NCI-H1092 treated with DMSO at 0.1 percent for 48 hours (cell line): ENCODE measurements around the gene ZNF660.
"Not testable (repeated sequence)": the region's sequence is repeated elsewhere in the genome, so short reads cannot be mapped to it uniquely, and the experiment has no call there.

Source experiments
- DNase-seq: peaks from one replicate; lab custom pipeline; 2025; lab: John Stamatoyannopoulos, UW

The ZNF660 gene

DNA sequence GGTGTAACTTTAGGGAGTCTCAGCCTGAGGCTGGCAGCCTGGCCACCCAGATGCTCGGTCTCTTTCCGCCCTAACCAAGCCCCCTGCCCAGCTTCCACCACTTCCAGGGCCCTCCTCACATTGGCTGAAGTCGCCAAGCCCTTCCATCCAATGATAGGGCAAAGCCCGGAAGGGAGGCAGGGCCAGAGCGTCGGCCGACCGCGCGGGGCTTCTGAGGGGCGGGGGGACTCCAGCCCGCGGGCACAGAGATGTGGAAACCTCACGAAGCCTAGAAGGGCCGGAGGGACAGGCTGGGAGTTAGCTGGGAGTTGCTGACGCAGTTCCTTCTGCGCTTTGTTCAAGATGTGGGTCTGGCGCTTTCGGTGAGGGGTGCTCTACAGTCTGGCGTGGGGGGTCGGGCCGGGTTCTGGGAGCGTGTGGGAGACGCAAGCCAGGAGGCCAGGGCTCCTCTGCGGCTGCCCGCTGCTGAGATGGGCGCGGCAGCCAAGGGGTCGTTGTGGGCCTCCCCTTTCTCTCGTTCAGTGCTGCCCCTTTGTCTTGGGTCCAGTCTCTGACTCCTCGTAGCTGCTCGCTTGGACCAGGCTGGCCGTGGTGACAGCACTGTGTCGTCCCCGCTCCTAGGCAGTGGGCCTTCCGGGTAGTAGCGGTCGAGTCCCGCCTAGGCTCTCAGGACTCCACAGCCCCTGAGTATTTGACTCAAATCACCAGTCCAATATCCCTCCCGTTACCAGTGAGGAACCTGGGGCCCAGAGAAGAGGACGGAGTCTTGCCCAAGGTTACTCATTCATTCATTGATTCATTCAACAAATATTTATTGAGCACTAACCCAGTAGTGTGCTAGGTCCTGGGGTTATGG is at the start of gene ZNF660:
ZNF660 (plus strand) TSS at position 319 of the 856 bp plus-strand sequence. CDS start 9,230 bp downstream, outside the sequence.
- DNase-seq: peak; percentile 80

DNA sequence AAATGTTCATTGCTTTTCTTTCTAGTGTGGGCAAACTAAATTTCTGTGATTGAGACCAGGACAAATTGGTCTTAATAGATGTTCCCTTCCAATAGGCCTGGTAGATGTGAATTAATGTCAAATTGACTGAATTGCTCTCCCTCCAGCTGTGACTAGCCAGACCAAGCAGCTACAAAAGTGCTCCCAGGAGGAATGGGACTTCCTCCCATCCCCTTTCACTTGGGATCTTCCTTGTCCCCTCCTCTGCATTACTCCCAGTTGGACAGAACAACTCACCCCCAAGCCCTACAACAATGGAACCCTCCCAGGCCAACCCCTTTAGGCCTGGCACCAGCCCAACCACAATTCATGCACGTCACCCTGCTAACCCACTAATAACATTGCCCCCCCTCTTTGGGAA is 49.4 kb upstream of the ZNF660 start:
- DNase-seq: no peak

DNA sequence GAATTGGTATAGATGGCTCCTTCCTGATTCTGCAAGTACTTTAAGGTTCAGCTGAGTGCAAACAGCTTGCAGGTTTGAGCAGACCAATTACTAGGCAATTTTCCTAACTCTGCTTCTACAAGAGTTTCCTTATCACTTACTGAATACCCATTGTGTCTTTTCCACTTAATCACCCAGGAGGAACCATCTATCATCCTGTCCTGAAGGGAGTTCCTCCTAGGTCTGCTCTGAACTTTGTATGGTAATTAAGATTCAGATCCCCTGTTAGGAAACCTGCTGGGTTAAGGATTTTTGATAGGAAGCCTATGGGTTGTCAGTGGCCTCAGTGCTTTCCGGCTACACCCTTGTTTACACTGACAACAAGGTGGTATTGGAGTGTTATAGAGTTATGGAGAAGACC is 40.0 kb upstream of the ZNF660 start:
- DNase-seq: not testable (repeated sequence)

DNA sequence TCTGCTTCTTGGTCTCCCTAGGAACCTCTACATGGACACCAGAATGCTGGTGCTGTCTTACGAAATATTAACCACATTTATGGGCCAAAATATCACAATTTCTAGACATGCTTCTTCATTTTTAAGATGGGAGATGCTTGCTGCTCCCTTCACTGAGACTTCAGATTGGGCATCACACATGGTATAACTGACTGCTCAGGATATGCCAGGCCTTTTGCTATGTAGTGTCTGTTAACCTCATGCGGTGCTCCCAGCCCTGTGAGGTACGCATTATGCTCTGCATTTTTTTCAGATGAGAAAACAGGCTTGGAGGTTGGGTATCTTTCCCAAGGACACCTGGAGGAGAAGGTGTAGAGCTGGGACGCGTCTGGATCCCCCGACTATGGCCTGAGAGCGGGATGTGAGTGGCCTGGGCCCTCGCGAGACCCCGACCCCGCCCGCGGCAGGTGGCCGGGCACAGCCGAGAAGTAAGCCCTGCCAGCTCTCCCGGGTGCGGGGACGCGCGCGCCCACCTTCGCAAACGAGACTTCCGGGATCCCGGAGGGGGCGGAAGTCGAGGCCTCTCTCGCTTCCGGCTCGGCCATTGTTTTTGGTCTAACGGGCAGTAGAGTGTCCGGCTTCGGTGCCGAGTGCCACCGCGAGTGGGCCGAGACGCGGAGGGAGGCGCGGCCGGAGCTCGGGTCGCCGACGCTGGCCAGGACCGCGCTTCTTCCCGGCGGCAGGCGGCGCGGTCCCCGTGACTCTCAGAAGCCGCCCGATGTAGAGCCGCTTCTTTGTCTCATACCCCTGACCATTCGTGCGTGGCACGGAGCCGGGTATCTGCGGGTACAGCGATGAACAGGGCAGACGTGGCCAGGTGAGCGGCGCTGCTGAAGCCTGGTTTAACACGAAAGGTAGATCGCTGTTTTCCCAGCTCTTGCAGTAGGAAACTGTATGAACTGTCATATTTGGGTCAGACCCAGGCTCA is 29.9 kb upstream of the ZNF660 start, which contains the start of gene ZKSCAN7:
ZKSCAN7 (plus strand) TSS at position 568 of the 967 bp plus-strand sequence. CDS start 1,855 bp downstream, outside the sequence.
- DNase-seq: peak; percentile 73

DNA sequence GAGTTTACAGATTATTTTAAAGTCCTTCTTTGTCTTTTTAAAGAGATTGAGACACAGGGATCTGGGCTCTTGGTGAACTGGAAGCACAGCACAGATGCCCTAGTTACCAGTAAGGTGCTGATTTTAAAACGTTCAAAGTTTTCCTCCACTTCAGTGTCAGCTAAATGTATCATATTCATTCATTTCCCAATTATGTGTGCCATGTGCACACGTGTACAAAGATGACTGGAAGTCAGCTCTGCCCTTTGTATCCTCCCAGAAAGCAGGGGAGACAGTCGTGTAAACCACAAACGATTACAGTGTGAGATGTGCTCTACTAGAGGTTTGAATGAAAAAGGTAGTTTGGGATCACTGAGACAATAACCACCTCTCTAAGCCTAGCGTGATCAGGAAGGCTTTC is 29.0 kb upstream of the ZNF660 start:
- DNase-seq: no peak

DNA sequence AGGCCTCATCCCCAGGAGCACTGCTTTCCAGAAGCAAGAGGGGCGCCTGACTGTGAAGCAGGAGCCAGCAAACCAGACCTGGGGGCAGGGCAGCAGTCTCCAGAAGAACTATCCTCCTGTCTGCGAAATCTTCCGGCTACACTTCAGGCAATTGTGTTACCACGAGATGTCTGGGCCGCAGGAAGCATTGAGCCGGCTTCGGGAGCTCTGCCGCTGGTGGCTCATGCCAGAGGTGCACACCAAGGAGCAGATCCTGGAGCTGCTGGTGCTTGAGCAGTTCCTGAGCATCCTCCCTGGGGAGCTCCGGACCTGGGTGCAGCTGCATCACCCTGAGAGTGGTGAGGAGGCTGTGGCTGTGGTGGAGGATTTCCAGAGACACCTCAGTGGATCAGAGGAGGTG is 27.7 kb upstream of the ZNF660 start:
- no peak for DNase-seq

DNA sequence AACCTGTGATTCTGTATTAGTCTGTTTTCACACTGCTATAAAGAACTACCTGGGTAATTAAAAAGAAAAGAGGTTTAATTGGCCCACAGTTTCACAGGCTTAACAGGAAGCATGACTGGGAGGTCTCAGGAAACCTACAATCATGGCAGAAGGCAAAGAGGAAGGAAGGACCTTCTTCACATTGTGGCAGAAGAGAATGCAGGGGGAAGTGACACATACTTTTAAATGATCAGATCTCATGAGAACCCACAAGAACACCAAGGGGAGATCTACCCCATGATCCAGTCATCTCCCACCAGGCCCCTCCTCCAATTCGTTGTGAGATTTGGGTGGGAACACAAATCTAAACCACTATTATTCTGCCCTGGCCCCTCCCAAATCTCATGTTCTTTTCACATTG is 23.7 kb upstream of the ZNF660 start:
- DNase-seq: no peak

DNA sequence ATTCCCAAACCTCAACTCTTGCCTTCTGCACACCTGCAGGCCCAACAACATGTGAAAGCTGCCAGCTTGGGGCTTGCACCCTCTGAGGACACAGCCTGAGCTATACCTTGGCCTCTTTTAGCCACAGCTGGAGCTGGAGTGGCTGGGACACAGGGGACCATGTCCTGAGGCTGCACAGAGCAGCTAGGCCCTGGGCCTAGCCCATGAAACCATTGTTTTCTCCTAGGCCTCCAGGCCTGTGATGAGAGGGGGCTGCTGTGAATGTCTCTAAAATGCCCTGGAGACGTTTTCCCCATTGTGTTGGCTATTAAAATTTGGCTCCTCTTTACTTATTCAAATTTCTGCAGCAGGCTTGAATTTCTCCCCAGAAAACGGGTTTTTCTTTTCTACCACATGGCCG is 22.6 kb upstream of the ZNF660 start:
- no peak for DNase-seq

DNA sequence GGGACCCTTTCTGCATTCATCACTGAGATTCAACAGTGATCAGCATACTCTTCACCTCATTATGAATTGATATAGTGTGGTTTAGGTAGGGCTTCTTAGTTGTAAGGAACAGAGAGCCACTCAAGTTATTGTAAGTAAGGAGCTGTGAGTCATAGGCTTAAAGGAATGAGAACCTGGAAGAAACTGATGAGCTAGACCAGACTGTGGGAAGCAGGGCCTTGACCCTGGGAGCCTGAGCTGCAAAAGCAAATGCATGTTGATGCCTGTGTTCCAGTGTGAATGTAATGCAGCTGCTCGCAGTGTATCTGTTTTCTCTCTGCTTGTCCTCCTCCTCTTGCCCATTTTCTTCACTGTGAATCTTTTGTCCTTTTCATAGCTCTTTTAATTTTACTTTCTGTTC is 16.2 kb upstream of the ZNF660 start:
- DNase-seq: no peak

DNA sequence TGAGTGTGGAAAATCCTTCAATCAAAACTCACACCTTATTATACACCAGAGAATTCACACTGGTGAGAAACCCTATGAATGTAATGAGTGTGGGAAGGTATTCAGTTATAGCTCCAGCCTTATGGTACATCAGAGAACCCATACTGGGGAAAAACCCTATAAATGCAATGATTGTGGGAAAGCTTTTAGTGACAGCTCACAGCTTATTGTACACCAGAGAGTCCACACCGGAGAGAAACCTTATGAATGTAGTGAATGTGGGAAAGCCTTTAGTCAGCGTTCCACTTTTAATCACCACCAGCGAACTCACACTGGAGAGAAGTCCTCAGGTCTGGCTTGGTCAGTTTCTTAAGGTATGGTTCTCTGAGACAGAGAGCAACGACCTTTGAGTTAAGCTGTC is 13.7 kb upstream of the ZNF660 start:
- DNase-seq: no peak

DNA sequence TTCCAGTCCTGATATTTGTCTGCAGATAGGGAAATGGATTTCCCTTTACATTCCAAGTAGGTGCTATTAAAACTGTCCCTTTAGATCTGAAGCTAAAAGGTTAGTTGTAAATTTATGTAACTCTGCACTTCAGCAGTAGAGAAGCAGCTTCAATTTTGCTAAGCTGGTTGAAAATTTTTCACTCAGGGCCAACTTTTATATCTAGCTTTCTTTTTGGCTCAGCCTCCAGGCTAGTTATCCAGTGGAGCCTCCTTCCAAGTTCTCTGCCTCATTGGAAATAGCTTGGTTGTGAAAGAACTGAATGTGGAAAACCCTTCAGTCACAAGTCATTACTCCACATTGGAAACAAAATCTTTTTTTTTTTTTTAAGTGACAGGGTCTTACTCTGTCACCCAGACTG is 8.2 kb upstream of the ZNF660 start:
- DNase-seq: no peak

DNA sequence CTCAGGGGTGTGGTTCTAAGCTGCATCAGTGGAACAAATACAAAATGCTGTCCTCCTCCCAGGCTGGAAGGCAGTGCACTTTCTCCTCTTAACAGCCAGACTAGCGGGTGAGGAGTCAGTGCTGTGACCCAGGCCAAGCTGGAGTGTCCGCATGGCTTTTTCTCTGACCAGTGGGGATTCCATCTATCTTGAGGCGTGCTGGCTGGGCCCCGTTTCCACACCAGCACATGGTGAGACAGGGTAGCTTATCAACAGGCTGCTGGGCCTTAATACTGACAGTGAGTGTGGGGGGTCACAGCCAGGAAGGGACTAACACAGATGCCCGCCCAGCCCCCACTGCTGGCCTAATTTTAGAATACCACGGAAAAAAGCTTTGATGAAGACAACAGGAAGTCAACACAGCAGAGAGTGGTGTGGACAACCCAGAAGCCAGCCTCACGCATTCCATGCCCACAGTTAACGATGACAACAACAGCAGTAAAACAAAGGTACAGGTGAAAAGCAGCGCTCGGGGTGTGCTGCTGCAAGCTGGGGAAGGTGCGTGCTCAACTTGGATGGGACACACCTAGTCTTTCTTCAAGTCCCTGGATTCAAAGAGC is 7.3 kb upstream of the ZNF660 start:
- DNase-seq: not testable (repeated sequence)

DNA sequence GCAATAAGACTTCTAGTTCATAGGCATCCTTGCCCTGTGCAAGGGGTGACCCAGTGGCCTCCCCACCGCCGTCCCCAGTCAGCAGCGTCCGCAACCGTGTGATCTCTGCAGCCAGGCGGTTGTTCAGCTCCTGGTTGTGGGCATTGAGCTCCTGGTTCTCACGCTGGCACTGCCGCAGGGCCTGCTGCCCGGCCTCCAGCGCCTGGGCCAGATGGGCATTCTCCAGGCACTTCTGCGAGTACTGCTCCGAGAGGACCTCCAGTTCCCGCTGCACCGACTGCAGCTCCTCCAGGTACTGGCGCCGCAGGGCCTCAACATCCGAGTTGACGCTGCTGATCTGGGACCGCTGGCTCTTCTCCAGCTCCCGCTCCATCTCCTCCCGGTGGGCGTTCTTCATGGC is 6.4 kb upstream of the ZNF660 start:
- not testable (repeated sequence) for DNase-seq

DNA sequence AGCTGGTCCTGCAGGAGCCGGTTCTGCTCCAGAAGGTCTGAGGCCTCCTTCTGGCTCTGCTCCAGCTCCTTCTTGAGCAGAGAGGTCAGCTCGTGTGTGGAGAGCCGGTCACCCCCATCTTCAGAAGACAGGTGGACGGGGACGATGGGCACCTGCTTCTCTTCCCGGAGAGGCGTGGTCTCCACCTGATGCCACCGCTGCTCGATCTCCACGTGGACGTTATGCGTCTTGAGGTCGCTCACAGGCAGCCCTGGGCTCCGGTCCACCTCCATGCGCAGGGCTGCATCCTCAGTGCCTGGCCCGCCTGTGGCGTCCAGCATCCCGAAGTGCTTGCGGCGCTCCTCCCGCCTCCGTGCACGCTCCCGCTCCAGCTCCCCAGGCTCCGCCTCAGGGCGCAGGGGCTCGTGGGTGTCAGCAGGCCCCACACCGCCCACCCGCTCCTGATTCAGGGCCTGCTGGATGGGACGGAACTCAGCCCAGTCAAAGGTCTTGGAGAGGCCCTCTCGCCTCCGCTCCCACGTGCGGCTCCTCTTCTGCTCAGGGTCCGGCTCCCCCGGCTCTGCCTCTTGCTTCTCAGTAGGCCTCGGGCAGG is 5.7 kb upstream of the ZNF660 start:
- DNase-seq: not testable (repeated sequence)

DNA sequence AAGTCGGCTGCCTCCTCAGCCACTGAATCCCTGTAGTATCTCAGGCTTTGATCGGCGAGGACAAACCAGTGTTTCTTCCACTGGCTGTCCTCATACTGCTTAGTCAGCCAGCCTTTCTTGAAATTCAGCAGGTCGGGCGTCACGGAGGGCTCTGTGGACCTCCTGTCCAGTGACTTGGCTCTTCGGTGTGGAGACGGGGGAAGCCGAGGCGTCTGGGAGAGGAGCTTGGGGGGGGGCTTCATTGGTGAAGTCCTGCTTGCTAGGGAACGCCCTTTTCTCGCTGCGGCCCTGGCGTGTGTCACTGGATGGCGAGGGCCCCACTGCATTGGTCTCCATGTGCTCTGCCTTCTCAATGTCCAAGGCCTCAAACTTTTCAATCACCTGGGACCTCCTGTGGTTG is 5.0 kb upstream of the ZNF660 start:
- DNase-seq: not testable (repeated sequence)

DNA sequence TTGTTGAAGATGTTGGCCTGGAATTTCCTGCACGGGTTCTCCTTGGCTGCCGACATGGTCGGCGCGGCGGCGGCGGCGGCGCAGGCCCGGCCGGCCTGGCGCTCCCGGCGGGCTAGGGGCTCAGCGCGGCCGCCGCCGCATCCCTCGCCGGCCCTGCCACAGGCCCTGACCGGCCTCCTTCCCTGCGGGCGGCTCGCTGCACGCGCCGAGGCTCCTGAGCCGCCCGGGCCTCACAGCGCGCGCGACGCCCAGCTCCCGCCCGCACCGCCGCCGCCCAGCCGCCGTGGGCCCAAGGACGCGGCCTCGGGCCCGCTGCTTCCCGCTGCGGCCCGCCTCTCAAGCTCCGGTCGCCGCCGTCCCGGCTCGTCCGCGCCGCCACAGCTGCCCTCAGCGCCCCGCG is 3.8 kb upstream of the ZNF660 start:
- not testable (repeated sequence) for DNase-seq

DNA sequence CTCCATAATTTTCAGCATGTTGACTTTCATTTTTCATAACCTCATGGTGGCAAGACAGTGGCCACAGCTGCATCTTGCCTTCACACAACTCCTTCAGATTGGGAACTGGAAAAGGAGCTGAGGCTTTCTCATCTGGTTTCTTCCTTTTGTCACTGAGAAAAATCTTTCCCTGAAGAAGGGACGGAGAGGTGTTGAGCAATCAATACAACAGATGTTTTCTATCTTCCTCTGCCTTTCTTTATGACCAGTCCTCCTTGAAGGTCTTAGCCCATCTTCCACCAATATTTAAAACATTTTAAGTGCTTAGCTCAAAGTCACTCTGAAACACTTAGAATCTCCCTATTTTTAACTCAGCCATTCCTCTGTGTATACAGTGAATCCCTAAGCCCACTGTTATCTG is 11.9 kb downstream of the ZNF660 start:
- DNase-seq: no peak

DNA sequence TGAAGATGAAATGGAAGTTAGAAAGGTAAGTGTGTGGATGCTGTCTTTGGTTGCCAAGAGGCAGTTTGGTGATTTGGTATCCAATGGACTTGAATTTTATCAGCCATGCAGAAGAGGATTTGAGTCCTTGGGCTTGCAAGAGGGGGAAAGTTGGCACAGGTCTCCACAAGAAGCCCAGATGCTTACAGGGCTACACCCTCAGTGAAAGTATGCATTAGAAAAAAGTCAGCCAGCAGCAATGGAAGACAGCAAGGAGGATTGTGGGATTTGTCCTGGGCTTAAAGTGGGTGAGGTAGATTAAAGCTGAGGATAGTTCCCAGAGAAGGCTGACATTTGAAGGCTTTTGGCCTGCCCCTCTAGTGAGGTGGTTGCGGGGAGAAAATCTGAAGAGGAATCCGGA is 17.0 kb downstream of the ZNF660 start:
- no peak for DNase-seq

DNA sequence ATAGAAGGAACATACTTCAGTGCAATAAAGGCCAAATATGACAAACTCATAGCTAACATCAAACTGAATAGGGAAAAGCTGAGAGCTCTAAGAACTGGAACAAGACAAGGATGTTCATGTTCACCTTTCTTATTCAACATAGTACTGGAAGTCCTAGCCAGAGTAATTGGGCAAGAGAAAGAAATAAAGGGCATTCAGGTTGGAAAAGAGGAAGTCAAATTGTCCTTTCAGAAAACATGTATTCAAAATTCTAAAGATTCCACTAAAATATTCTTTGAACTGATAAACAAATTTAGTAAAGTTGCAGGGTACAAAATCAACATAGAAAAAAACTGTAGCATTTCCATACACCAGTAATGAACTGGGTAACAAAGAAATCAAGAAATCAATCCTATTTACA is 27.9 kb downstream of the ZNF660 start:
- no peak for DNase-seq

DNA sequence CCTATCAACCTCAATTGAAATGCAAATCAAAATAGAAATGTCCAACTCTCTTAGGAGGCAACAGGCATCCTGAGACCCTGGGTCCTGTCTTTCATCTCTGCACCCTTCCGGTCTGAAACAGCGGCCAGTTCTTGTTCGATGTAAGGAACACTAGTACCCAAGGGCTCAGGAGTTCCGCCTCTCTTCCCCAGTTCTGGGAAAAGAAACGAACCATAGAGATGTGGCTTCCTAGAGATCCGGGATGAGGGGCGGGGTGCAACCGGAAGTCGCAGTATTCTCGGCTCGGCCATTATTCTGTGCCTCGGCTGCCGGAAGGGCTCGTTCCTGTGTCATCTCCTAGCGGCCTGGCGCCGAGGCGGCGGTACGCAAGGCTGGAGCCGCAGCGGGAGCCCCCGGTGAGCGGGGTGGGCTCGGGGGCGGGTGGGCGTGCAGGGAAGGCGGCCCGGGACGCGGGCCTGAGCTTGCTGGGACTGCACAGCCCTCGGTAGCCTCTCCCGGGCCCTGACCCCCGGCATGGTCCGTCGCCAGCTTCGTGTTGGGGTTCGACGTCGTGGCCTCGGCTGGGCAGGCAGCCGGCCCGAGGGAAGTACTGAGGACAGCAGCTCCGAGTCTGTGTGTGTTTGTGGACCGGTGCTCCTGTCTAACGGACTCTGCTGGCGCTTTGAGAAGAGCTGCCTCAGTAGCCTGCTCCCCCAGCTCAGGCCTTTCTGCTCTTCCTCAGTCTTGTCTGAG is 40.2 kb downstream of the ZNF660 start, which contains the start of gene ZNF197:
ZNF197 (plus strand) TSS at position 288 of the 732 bp plus-strand sequence. CDS start 4,119 bp downstream, outside the sequence.
- DNase-seq: peak; percentile 85

DNA sequence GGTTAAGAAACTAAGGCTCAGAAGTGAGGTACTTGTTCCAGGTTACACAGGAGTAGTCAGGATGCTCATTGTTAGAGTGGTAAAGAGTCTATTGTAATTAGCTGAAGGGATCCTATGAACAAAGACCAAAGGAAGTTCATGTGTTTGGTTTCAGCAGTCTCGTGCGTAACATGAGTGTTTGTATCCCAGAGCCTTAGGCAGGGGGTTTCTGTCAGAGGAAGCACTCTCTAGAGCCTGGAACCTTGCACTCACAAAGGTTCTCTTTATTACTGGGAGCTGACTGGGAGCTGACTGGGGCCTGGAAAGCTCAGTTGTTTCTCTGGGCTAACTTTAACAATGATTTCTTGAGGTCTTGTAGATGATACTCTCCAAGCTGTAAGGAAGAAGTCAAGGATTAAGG is 44.0 kb downstream of the ZNF660 start:
- DNase-seq: no peak
